Activated T-helper 17 cell treated with anti-CD3 and anti-CD28 coated beads, Interleukin-2, amount 50 U/mL, for 72 hours (primary cell): ENCODE data around the gene NCKAP5. TPM values are rescaled to one million over a fixed set of nuclear protein-coding genes. Genes with fewer than 3 reads are reported as not detected.

Experiments
- ATAC-seq: fragments of 150-1000 bp; cut with Tn5 transposase; replicated peaks from 2 replicates; pipeline ENCODE4 v1.10.0; 2021; ENCODE audit warnings: mild to moderate bottlenecking, moderate library complexity
- H3K27ac Mint-ChIP-seq: one replicate; pipeline ENCODE4 v1.8.0; 2022; ENCODE audit warnings: mixed read lengths
- H3K27me3 Mint-ChIP-seq: one replicate; pipeline ENCODE4 v1.8.0; 2022; ENCODE audit warnings: mixed read lengths
- H3K36me3 Mint-ChIP-seq: one replicate; pipeline ENCODE4 v1.8.0; 2022; ENCODE audit warnings: low read depth, mild to moderate bottlenecking, mixed read lengths
- H3K4me1 Mint-ChIP-seq: one replicate; pipeline ENCODE4 v1.8.0; 2022; ENCODE audit warnings: mixed read lengths
- H3K4me3 Mint-ChIP-seq: one replicate; pipeline ENCODE4 v1.8.0; 2022; ENCODE audit warnings: mild to moderate bottlenecking, mixed read lengths
- H3K9me3 Mint-ChIP-seq: one replicate; pipeline ENCODE4 v1.8.0; 2022; ENCODE audit warnings: mixed read lengths
- total RNA-seq, 2 donors: library from RNA; stranded (reverse); gene quantifications; one replicate each; pipeline ENCODE4 v1.2.3, GENCODE V29; 2022

Gene NCKAP5
- total RNA-seq, 2 donors from 2014 or later = not detected

GRCh38 chr2:133109772-133110171, 458.5 kb downstream of the NCKAP5 start:
- Mint-ChIP-seq H3K27ac (no peak overlapping the region), H3K4me3 (no peak overlapping the region), H3K9me3 (no peaks in the 10 kb centered on the region), H3K4me1 (no peaks in the 10 kb centered on the region), H3K36me3 (no peaks in the 10 kb centered on the region), H3K27me3 (no peaks in the 10 kb centered on the region)
- no peak for ATAC-seq

GRCh38 chr2:133107058-133107815, 461.0 kb downstream of the NCKAP5 start:
- H3K9me3 Mint-ChIP-seq = no peaks in the 10 kb centered on the region
- H3K36me3 Mint-ChIP-seq = no peaks in the 10 kb centered on the region
- no peak overlapping the region for H3K4me3 Mint-ChIP-seq
- ATAC-seq = no peak
- H3K27ac Mint-ChIP-seq = no peak overlapping the region
- H3K27me3 Mint-ChIP-seq = no peaks in the 10 kb centered on the region
- no peaks in the 10 kb centered on the region for H3K4me1 Mint-ChIP-seq

GRCh38 chr2:133104871-133105270, 463.4 kb downstream of the NCKAP5 start:
- no peaks in the 10 kb centered on the region for H3K9me3 Mint-ChIP-seq
- H3K27ac Mint-ChIP-seq = no peak overlapping the region
- H3K27me3 Mint-ChIP-seq = no peaks in the 10 kb centered on the region
- no peak for ATAC-seq
- no peak overlapping the region for H3K4me3 Mint-ChIP-seq
- H3K4me1 Mint-ChIP-seq = no peaks in the 10 kb centered on the region
- H3K36me3 Mint-ChIP-seq = no peaks in the 10 kb centered on the region

- no peak overlapping the region for H3K4me3 Mint-ChIP-seq
- no peak overlapping the region for H3K27ac Mint-ChIP-seq
- no peaks in the 10 kb centered on the region for H3K4me1 Mint-ChIP-seq
- no peaks in the 10 kb centered on the region for H3K36me3 Mint-ChIP-seq
- no peaks in the 10 kb centered on the region for H3K9me3 Mint-ChIP-seq
- no peaks in the 10 kb centered on the region for H3K27me3 Mint-ChIP-seq
- no peak for ATAC-seq
Observed at GRCh38 chr2:133098787-133099186, 469.5 kb downstream of the NCKAP5 start.

GRCh38 chr2:133097666-133098065, 470.6 kb downstream of the NCKAP5 start:
- no peaks in the 10 kb centered on the region for H3K4me1 Mint-ChIP-seq
- H3K27ac Mint-ChIP-seq = no peak overlapping the region
- no peaks in the 10 kb centered on the region for H3K27me3 Mint-ChIP-seq
- ATAC-seq = no peak
- H3K9me3 Mint-ChIP-seq = no peaks in the 10 kb centered on the region
- H3K4me3 Mint-ChIP-seq = no peak overlapping the region
- H3K36me3 Mint-ChIP-seq = no peaks in the 10 kb centered on the region

- Mint-ChIP-seq H3K36me3 (no peaks in the 10 kb centered on the region), H3K4me1 (no peaks in the 10 kb centered on the region), H3K4me3 (no peak overlapping the region), H3K27ac (no peak overlapping the region), H3K27me3 (no peaks in the 10 kb centered on the region), H3K9me3 (no peaks in the 10 kb centered on the region)
- ATAC-seq = no peak
Observed at GRCh38 chr2:133092571-133092970, 475.7 kb downstream of the NCKAP5 start.

- no peaks in the 10 kb centered on the region for H3K27me3 Mint-ChIP-seq
- no peak for ATAC-seq
- no peaks in the 10 kb centered on the region for H3K36me3 Mint-ChIP-seq
- H3K27ac Mint-ChIP-seq = no peak overlapping the region
- no peak overlapping the region for H3K4me3 Mint-ChIP-seq
- H3K4me1 Mint-ChIP-seq = no peaks in the 10 kb centered on the region
- H3K9me3 Mint-ChIP-seq = no peaks in the 10 kb centered on the region
Observed at GRCh38 chr2:133090358-133090757, 477.9 kb downstream of the NCKAP5 start.

- Mint-ChIP-seq H3K4me3 (no peak overlapping the region), H3K27me3 (no peaks in the 10 kb centered on the region), H3K4me1 (no peaks in the 10 kb centered on the region), H3K27ac (no peak overlapping the region), H3K9me3 (peaks cover 3% of the 10 kb centered on the region), H3K36me3 (no peaks in the 10 kb centered on the region)
- ATAC-seq = no peak
Observed at GRCh38 chr2:133086176-133086575, 482.1 kb downstream of the NCKAP5 start.

GRCh38 chr2:133085646-133086045, 482.6 kb downstream of the NCKAP5 start:
- no peak for ATAC-seq
- no peak overlapping the region for H3K4me3 Mint-ChIP-seq
- H3K27me3 Mint-ChIP-seq = no peaks in the 10 kb centered on the region
- no peaks in the 10 kb centered on the region for H3K36me3 Mint-ChIP-seq
- H3K4me1 Mint-ChIP-seq = no peaks in the 10 kb centered on the region
- peaks cover 3% of the 10 kb centered on the region for H3K9me3 Mint-ChIP-seq
- H3K27ac Mint-ChIP-seq = no peak overlapping the region

GRCh38 chr2:133082034-133082433, 486.2 kb downstream of the NCKAP5 start:
- no peak for ATAC-seq
- no peaks in the 10 kb centered on the region for H3K36me3 Mint-ChIP-seq
- no peaks in the 10 kb centered on the region for H3K27me3 Mint-ChIP-seq

GRCh38 chr2:133080822-133081221, 487.4 kb downstream of the NCKAP5 start:
- no peak overlapping the region for H3K27ac Mint-ChIP-seq
- no peak overlapping the region for H3K4me3 Mint-ChIP-seq
- H3K9me3 Mint-ChIP-seq = peaks cover 6% of the 10 kb centered on the region
- no peaks in the 10 kb centered on the region for H3K4me1 Mint-ChIP-seq
- H3K36me3 Mint-ChIP-seq = no peaks in the 10 kb centered on the region
- no peaks in the 10 kb centered on the region for H3K27me3 Mint-ChIP-seq
- no peak for ATAC-seq

More at GRCh38 chr2:133082034-133082433, 486.2 kb downstream of the NCKAP5 start:
- peaks cover 3% of the 10 kb centered on the region for H3K9me3 Mint-ChIP-seq
- no peak overlapping the region for H3K27ac Mint-ChIP-seq
- no peak overlapping the region for H3K4me3 Mint-ChIP-seq
- H3K4me1 Mint-ChIP-seq = no peaks in the 10 kb centered on the region

GRCh38 chr2:133078667-133079411, 489.4 kb downstream of the NCKAP5 start:
- H3K27me3 Mint-ChIP-seq = no peaks in the 10 kb centered on the region

GRCh38 chr2:133077269-133077822, 490.9 kb downstream of the NCKAP5 start:
- H3K27me3 Mint-ChIP-seq = peaks cover under 1% of the 10 kb centered on the region
- H3K9me3 Mint-ChIP-seq = peaks cover 14% of the 10 kb centered on the region
- H3K4me3 Mint-ChIP-seq = no peak overlapping the region
- no peaks in the 10 kb centered on the region for H3K36me3 Mint-ChIP-seq
- no peak for ATAC-seq
- H3K4me1 Mint-ChIP-seq = no peaks in the 10 kb centered on the region
- H3K27ac Mint-ChIP-seq = no peak overlapping the region

More at GRCh38 chr2:133078667-133079411, 489.4 kb downstream of the NCKAP5 start:
- peaks cover 13% of the 10 kb centered on the region for H3K9me3 Mint-ChIP-seq
- no peak overlapping the region for H3K27ac Mint-ChIP-seq
- no peaks in the 10 kb centered on the region for H3K4me1 Mint-ChIP-seq
- no peak overlapping the region for H3K4me3 Mint-ChIP-seq
- no peaks in the 10 kb centered on the region for H3K36me3 Mint-ChIP-seq
- ATAC-seq = no peak

- Mint-ChIP-seq H3K4me3 (no peak overlapping the region), H3K9me3 (peaks cover 14% of the 10 kb centered on the region), H3K27ac (no peak overlapping the region), H3K36me3 (no peaks in the 10 kb centered on the region), H3K4me1 (no peaks in the 10 kb centered on the region), H3K27me3 (peaks cover 6% of the 10 kb centered on the region)
- no peak for ATAC-seq
Observed at GRCh38 chr2:133072837-133073694, 495.2 kb downstream of the NCKAP5 start.
